Neural progenitor cell (in vitro differentiated cells): ENCODE data around the gene JAM2. TPM values are rescaled to one million over a fixed set of nuclear protein-coding genes. Genes with fewer than 3 reads are reported as not detected.
A peak's percentile ranks its signal among the peaks of the same experiment; 100 is the strongest.

Experiments used
- DNase-seq: peaks from one replicate; pipeline ENCODE4 v3.0.0-alpha.2; 2016; ENCODE audit warnings: low spot score
- H2AFZ ChIP-seq: fragments of 200-600 bp; sonication (generic); replicated peaks from 2 replicates; pipeline ENCODE4 v1.6.1; 2016; ENCODE audit warnings: antibody characterized with exemption
- H3F3A ChIP-seq: fragments of 200-600 bp; sonication (generic); 2 replicates; pipeline ENCODE4 v1.6.1; 2016; ENCODE audit warnings: antibody characterized with exemption, low read depth
- H3K27ac ChIP-seq: fragments of 200-600 bp; sonication (generic); 2 replicates; pipeline ENCODE4 v1.5.1; 2016; ENCODE audit warnings: mild to moderate bottlenecking
- H3K27me3 ChIP-seq: fragments of 200-600 bp; sonication (generic); 2 replicates; pipeline ENCODE4 v1.6.1; 2016; ENCODE audit warnings: mild to moderate bottlenecking, moderate library complexity
- H3K36me3 ChIP-seq: fragments of 200-600 bp; sonication (generic); 2 replicates; pipeline ENCODE4 v1.5.1; 2016
- H3K4me1 ChIP-seq: fragments of 200-600 bp; sonication (generic); 2 replicates; pipeline ENCODE4 v1.6.1; 2016; ENCODE audit warnings: mixed run types
- H3K4me2 ChIP-seq: fragments of 200-600 bp; sonication (generic); 2 replicates; pipeline ENCODE4 v1.6.1; 2016
- H3K4me3 ChIP-seq: fragments of 200-600 bp; sonication (generic); 2 replicates; pipeline ENCODE4 v1.5.1; 2016
- H3K79me2 ChIP-seq: fragments of 200-600 bp; sonication (generic); 2 replicates; pipeline ENCODE4 v1.6.1; 2016; ENCODE audit warnings: low read depth
- H3K9ac ChIP-seq: fragments of 200-600 bp; sonication (generic); 2 replicates; pipeline ENCODE4 v1.6.1; 2016
- H3K9me3 ChIP-seq: fragments of 200-600 bp; sonication (generic); 2 replicates; pipeline ENCODE4 v1.5.1; 2016; ENCODE audit warnings: low read depth
- H4K20me1 ChIP-seq: fragments of 200-600 bp; sonication (generic); 2 replicates; pipeline ENCODE4 v1.6.1; 2016; ENCODE audit warnings: low read depth
- H3K27ac Mint-ChIP-seq: 3 replicates; pipeline ENCODE4 v1.8.0; 2021; ENCODE audit warnings: mixed read lengths
- H3K27me3 Mint-ChIP-seq: 2 replicates; pipeline ENCODE4 v1.8.0; 2022; ENCODE audit warnings: low read depth, mild to moderate bottlenecking, inconsistent platforms, moderate library complexity, mixed read lengths; ENCODE audit not compliant: insufficient read depth
- H3K36me3 Mint-ChIP-seq: 3 replicates; pipeline ENCODE4 v1.8.0; 2021; ENCODE audit warnings: mixed read lengths
- H3K4me1 Mint-ChIP-seq: 3 replicates; pipeline ENCODE4 v1.8.0; 2021; ENCODE audit warnings: mixed read lengths
- H3K4me3 Mint-ChIP-seq: 3 replicates; pipeline ENCODE4 v1.8.0; 2021; ENCODE audit warnings: mild to moderate bottlenecking, moderate library complexity, mixed read lengths
- H3K9me3 Mint-ChIP-seq: 3 replicates; pipeline ENCODE4 v1.8.0; 2020; ENCODE audit warnings: mixed read lengths
- CTCF ChIP-seq: fragments of 200-600 bp; sonication (generic); IDR thresholded peaks from 2 replicates; pipeline ENCODE4 v1.5.1; 2017; ENCODE audit warnings: antibody characterized with exemption, mild to moderate bottlenecking
- EZH2 ChIP-seq: fragments of 200-600 bp; sonication (generic); IDR thresholded peaks from 2 replicates; pipeline ENCODE4 v1.6.1; 2017; ENCODE audit warnings: antibody characterized with exemption, mild to moderate bottlenecking, moderate library complexity
- EZH2phosphoT487 ChIP-seq: fragments of 200-600 bp; sonication (generic); IDR thresholded peaks from 2 replicates; pipeline ENCODE4 v1.6.1; 2017; ENCODE audit warnings: antibody characterized with exemption
- total RNA-seq: library from RNA; depleted of rRNA; stranded (reverse); fragments of >200 nt; gene quantifications from 2 replicates; pipeline ENCODE4 v1.2.3, GENCODE V29; 2015; ENCODE audit warnings: low replicate concordance

JAM2 gene
- total RNA-seq, 1 donor from 2014 or later = 1.9 TPM

- Histone ChIP-seq H3K4me2 (no peak overlapping the region), H3K4me3 (no peak overlapping the region), H3K4me1 (peaks cover 13% of the 10 kb centered on the region), H3K9ac (no peak overlapping the region), H3K27me3 (no peaks in the 10 kb centered on the region), H3K79me2 (peaks cover 67% of the 10 kb centered on the region), H3F3A (peaks cover 29% of the 10 kb centered on the region), H3K9me3 (no peaks in the 10 kb centered on the region), H3K27ac (no peak overlapping the region), H2AFZ (no peak overlapping the region), H4K20me1 (peaks cover 20% of the 10 kb centered on the region), H3K36me3 (peaks cover 10% of the 10 kb centered on the region)
- peaks cover 9% of the 10 kb centered on the region for H3K36me3 Mint-ChIP-seq
- H3K27me3 Mint-ChIP-seq = peaks cover 5% of the 10 kb centered on the region
- TF ChIP-seq CTCF = no peak
- TF ChIP-seq EZH2phosphoT487 = no peak
- TF ChIP-seq EZH2 = no peak
- no peak overlapping the region for H3K4me3 Mint-ChIP-seq
- peaks cover 22% of the 10 kb centered on the region for H3K4me1 Mint-ChIP-seq
- no peaks in the 10 kb centered on the region for H3K9me3 Mint-ChIP-seq
- DNase-seq = no peak
- no peak overlapping the region for H3K27ac Mint-ChIP-seq
Observed at GRCh38 chr21:25732091-25732760, 93.2 kb downstream of the JAM2 start.

DNA sequence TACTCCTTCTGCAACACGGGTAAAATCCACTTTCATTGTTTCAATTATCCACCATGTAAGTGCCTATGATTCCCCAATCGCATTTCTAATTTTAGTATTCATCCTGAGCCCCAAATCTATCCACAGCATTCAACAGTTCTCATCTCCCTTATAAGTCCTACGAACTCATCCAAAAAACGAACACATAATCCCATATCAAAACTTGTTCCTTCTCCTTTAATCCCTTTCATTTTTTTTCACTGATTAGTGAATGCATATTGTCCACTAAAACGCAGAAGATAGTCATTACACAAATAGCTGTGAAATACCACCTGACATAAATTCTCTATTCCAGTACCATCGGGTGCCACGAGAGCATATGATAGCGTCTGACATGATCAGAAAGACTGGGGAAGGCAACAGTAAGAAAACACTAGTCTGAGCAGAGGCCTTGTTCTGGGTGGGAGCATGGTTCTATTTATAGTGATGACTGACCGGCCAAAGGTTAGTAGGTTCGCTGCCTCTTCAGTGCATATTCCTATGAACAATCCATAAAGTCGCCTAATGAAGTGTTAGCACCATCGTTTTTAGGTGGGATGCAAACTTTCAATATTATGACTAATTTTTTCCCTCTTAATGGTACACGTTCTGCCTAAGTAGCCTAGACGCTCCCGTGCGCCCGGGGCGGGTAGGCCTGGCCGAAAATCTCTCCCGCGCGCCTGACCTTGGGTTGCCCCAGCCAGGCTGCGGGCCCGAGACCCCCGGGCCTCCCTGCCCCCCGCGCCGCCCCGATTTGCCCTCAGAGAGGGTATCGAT, 95.0 kb downstream of the JAM2 start:
- Histone ChIP-seq H3F3A (peaks cover 26% of the 10 kb centered on the region), H3K4me2 (peak overlapping the region; percentile 100), H3K9ac (peak overlapping the region; percentile 93), H3K9me3 (no peaks in the 10 kb centered on the region), H3K27me3 (no peaks in the 10 kb centered on the region), H3K36me3 (peaks cover 6% of the 10 kb centered on the region), H3K4me3 (peak overlapping the region; percentile 97), H3K27ac (peak overlapping the region; percentile 100), H3K4me1 (peaks cover 13% of the 10 kb centered on the region), H3K79me2 (peaks cover 85% of the 10 kb centered on the region), H2AFZ (peak overlapping the region; percentile 78), H4K20me1 (peaks cover 20% of the 10 kb centered on the region)
- TF ChIP-seq EZH2 (no peak), CTCF (no peak), EZH2phosphoT487 (no peak)
- no peak for DNase-seq
- peaks cover 5% of the 10 kb centered on the region for H3K27me3 Mint-ChIP-seq
- H3K4me3 Mint-ChIP-seq = peak overlapping the region; percentile 100
- H3K9me3 Mint-ChIP-seq = no peaks in the 10 kb centered on the region
- peaks cover 30% of the 10 kb centered on the region for H3K4me1 Mint-ChIP-seq
- no peaks in the 10 kb centered on the region for H3K36me3 Mint-ChIP-seq
- peak overlapping the region; percentile 100 for H3K27ac Mint-ChIP-seq

DNA sequence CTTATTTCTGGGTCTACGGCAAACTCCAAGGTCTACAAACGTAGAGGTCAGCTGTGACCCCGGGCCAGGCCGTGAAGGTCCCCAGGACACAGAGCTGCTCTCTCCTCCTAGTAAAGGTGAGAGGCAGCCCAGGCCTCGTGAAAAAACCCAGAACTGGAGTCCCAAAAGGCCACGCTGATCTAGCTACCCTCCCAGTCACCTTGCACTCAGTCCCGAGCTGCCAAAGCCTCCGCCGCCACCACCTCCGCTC, 95.5 kb downstream of the JAM2 start:
- H2AFZ ChIP-seq = peak overlapping the region; percentile 78
- H3K27ac Mint-ChIP-seq = peak overlapping the region; percentile 100
- peaks cover 26% of the 10 kb centered on the region for H3F3A ChIP-seq
- H3K9me3 ChIP-seq = no peaks in the 10 kb centered on the region
- H4K20me1 ChIP-seq = peaks cover 20% of the 10 kb centered on the region
- peaks cover 30% of the 10 kb centered on the region for H3K4me1 Mint-ChIP-seq
- no peaks in the 10 kb centered on the region for H3K27me3 ChIP-seq
- H3K27ac ChIP-seq = peak overlapping the region; percentile 100
- H3K9ac ChIP-seq = peak overlapping the region; percentile 93
- peaks cover 5% of the 10 kb centered on the region for H3K27me3 Mint-ChIP-seq
- H3K36me3 ChIP-seq = peaks cover under 1% of the 10 kb centered on the region
- TF ChIP-seq EZH2phosphoT487 (no peak), EZH2 (no peak), CTCF (no peak)
- no peaks in the 10 kb centered on the region for H3K9me3 Mint-ChIP-seq
- no peaks in the 10 kb centered on the region for H3K36me3 Mint-ChIP-seq
- peak overlapping the region; percentile 100 for H3K4me2 ChIP-seq
- H3K4me1 ChIP-seq = peaks cover 13% of the 10 kb centered on the region
- peaks cover 88% of the 10 kb centered on the region for H3K79me2 ChIP-seq
- H3K4me3 Mint-ChIP-seq = peak overlapping the region; percentile 100
- no peak for DNase-seq
- peak overlapping the region; percentile 97 for H3K4me3 ChIP-seq
